Astrocyte (in vitro differentiated cells and primary cell): ENCODE measurements around the gene SGPL1. TPM values are rescaled to one million over a fixed set of nuclear protein-coding genes. Genes with fewer than 3 reads are reported as not detected.

Experiments
- DNase-seq: peaks from one replicate; pipeline ENCODE4 v3.0.0-alpha.2; 2010; ENCODE audit warnings: low read depth
- FAIRE-seq: peaks from 2 replicates; lab custom pipeline; 2011; peaks lifted over from hg19 to GRCh38; lab: Jason Lieb, UNC
- H2AFZ ChIP-seq: 2 replicates; pipeline ENCODE4 v1.6.0; 2012; ENCODE audit warnings: low read depth, low read length, inconsistent platforms
- H3K27ac ChIP-seq: 2 replicates; pipeline ENCODE4 v1.5.1; 2011; ENCODE audit warnings: low read depth, low read length, inconsistent platforms
- H3K27me3 ChIP-seq: 2 replicates; pipeline ENCODE4 v1.6.0; 2011; ENCODE audit warnings: low read length, inconsistent platforms; ENCODE audit not compliant: insufficient read depth
- H3K36me3 ChIP-seq: 2 replicates; pipeline ENCODE4 v1.5.1; 2011; ENCODE audit warnings: low read length, inconsistent platforms; ENCODE audit not compliant: insufficient read depth
- H3K4me1 ChIP-seq: 2 replicates; pipeline ENCODE4 v1.5.1; 2011; ENCODE audit warnings: low read length, inconsistent platforms; ENCODE audit not compliant: insufficient read depth
- H3K4me2 ChIP-seq: 2 replicates; pipeline ENCODE4 v1.6.0; 2012; ENCODE audit warnings: low read length, inconsistent platforms
- H3K4me3 ChIP-seq: 2 replicates; pipeline ENCODE4 v1.5.1; 2011; ENCODE audit warnings: low read depth, mild to moderate bottlenecking, low read length, inconsistent platforms; ENCODE audit not compliant: insufficient read depth
- H3K79me2 ChIP-seq: 2 replicates; pipeline ENCODE4 v1.6.0; 2012; ENCODE audit warnings: mild to moderate bottlenecking, low read length, inconsistent platforms; ENCODE audit not compliant: insufficient read depth
- H3K9ac ChIP-seq: 2 replicates; pipeline ENCODE4 v1.6.0; 2012; ENCODE audit warnings: mild to moderate bottlenecking, low read length, inconsistent platforms
- H3K9me3 ChIP-seq: 2 replicates; pipeline ENCODE4 v1.5.1; 2012; ENCODE audit warnings: low read depth, mild to moderate bottlenecking, low read length, inconsistent platforms; ENCODE audit not compliant: insufficient read depth
- H4K20me1 ChIP-seq: 2 replicates; pipeline ENCODE4 v1.6.0; 2012; ENCODE audit warnings: low read length, inconsistent platforms; ENCODE audit not compliant: insufficient read depth
- H3K27ac Mint-ChIP-seq: one replicate; pipeline ENCODE4 v1.8.0; 2021; ENCODE audit warnings: mild to moderate bottlenecking, mixed read lengths; ENCODE audit not compliant: unreplicated experiment
- H3K27me3 Mint-ChIP-seq: one replicate; pipeline ENCODE4 v1.8.0; 2021; ENCODE audit warnings: low read depth, mixed read lengths; ENCODE audit not compliant: unreplicated experiment
- H3K36me3 Mint-ChIP-seq: one replicate; pipeline ENCODE4 v1.8.0; 2021; ENCODE audit warnings: low read depth, mixed read lengths; ENCODE audit not compliant: unreplicated experiment
- H3K4me1 Mint-ChIP-seq: one replicate; pipeline ENCODE4 v1.8.0; 2021; ENCODE audit warnings: low read depth, mixed read lengths; ENCODE audit not compliant: unreplicated experiment
- H3K4me3 Mint-ChIP-seq: one replicate; pipeline ENCODE4 v1.8.0; 2021; ENCODE audit warnings: mild to moderate bottlenecking, moderate library complexity, mixed read lengths; ENCODE audit not compliant: unreplicated experiment
- H3K9me3 Mint-ChIP-seq: one replicate; pipeline ENCODE4 v1.8.0; 2021; ENCODE audit warnings: mild to moderate bottlenecking, mixed read lengths; ENCODE audit not compliant: unreplicated experiment
- EZH2 ChIP-seq: IDR thresholded peaks from 2 replicates; pipeline ENCODE4 v1.6.1; 2012; ENCODE audit warnings: mild to moderate bottlenecking, low read length, inconsistent platforms; ENCODE audit not compliant: insufficient read depth
- total RNA-seq: library from RNA; stranded (reverse); gene quantifications from 2 replicates; pipeline ENCODE4 v1.2.1, GENCODE V29; 2021
- TF ChIP-seq, protein P1 (sequence below): IDR thresholded peaks from 2 replicates; pipeline ENCODE4 v1.5.1; 2011; ENCODE audit warnings: low read depth, mild to moderate bottlenecking, inconsistent platforms, low read length, moderate library complexity; ENCODE audit not compliant: insufficient read depth

SGPL1 gene
- total RNA-seq, 1 donor from 2014 or later, result 101 TPM

GRCh38 chr10:70912556-70912955 lies 96.8 kb downstream of the SGPL1 start:
- Histone ChIP-seq H3K4me3 (no peak overlapping the region), H3K4me2 (no peak overlapping the region), H2AFZ (no peak overlapping the region), H3K27ac (no peak overlapping the region), H3K9me3 (no peaks in the 10 kb centered on the region), H3K36me3 (no peaks in the 10 kb centered on the region), H3K79me2 (no peaks in the 10 kb centered on the region), H4K20me1 (no peaks in the 10 kb centered on the region), H3K27me3 (peaks cover 33% of the 10 kb centered on the region), H3K9ac (no peak overlapping the region), H3K4me1 (no peaks in the 10 kb centered on the region)
- Mint-ChIP-seq H3K9me3 (no peaks in the 10 kb centered on the region), H3K27ac (no peak overlapping the region), H3K36me3 (no peaks in the 10 kb centered on the region), H3K4me1 (peaks cover 5% of the 10 kb centered on the region), H3K4me3 (no peak overlapping the region), H3K27me3 (peaks cover 79% of the 10 kb centered on the region)
- FAIRE-seq, result no peak
- DNase-seq, result no peak
- TF ChIP-seq, protein P1, sequence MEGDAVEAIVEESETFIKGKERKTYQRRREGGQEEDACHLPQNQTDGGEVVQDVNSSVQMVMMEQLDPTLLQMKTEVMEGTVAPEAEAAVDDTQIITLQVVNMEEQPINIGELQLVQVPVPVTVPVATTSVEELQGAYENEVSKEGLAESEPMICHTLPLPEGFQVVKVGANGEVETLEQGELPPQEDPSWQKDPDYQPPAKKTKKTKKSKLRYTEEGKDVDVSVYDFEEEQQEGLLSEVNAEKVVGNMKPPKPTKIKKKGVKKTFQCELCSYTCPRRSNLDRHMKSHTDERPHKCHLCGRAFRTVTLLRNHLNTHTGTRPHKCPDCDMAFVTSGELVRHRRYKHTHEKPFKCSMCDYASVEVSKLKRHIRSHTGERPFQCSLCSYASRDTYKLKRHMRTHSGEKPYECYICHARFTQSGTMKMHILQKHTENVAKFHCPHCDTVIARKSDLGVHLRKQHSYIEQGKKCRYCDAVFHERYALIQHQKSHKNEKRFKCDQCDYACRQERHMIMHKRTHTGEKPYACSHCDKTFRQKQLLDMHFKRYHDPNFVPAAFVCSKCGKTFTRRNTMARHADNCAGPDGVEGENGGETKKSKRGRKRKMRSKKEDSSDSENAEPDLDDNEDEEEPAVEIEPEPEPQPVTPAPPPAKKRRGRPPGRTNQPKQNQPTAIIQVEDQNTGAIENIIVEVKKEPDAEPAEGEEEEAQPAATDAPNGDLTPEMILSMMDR, result no peak
- TF ChIP-seq EZH2, result no peak

DNA sequence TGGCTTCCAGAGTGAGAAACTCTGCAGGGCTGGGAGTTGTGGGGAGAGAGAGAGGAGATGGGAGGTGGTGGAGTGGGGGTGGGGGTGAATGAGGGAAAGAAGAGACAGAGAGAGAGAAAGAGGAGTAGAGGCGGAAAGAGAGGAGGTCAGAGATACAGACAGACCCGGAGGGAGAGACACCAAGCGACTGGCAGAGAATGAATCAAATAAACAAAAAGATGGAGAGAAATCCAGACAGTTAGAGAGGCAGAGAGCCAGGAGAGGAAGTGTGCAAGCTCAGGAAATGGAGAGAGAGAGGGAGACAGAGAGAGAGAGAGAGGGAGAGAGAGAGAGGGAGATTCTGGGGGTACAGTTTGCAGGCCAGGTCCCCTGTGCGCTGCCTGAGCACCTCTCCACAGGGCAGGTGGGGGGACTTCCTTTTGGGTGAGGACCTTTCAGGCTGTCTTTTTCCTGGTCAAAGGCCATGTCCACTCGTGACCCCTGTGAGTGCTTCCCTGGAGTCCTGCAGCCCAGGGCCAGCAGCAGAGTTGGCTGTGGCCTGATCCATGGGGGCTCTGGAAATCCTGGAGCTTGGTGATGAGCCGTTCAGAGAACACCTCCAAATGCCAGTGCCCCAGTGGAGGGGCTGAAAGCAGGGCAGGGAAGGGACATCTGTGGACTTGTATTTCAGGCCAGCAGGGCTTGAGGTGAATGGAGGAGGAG lies 97.6 kb downstream of the SGPL1 start:
- no peak overlapping the region for H3K4me3 ChIP-seq
- H3K27ac ChIP-seq, result no peak overlapping the region
- no peaks in the 10 kb centered on the region for H4K20me1 ChIP-seq
- Mint-ChIP-seq H3K9me3 (no peaks in the 10 kb centered on the region), H3K4me3 (no peak overlapping the region), H3K27ac (no peak overlapping the region), H3K36me3 (no peaks in the 10 kb centered on the region), H3K4me1 (no peaks in the 10 kb centered on the region), H3K27me3 (peaks cover 79% of the 10 kb centered on the region)
- no peak for FAIRE-seq
- H3K9ac ChIP-seq, result no peak overlapping the region
- no peaks in the 10 kb centered on the region for H3K79me2 ChIP-seq
- peaks cover 41% of the 10 kb centered on the region for H3K27me3 ChIP-seq
- H3K4me2 ChIP-seq, result no peak overlapping the region
- TF ChIP-seq, protein P1, result no peak
- no peak for TF ChIP-seq EZH2
- H3K36me3 ChIP-seq, result no peaks in the 10 kb centered on the region
- H3K9me3 ChIP-seq, result no peaks in the 10 kb centered on the region
- no peaks in the 10 kb centered on the region for H3K4me1 ChIP-seq
- no peak for DNase-seq
- no peak overlapping the region for H2AFZ ChIP-seq

DNA sequence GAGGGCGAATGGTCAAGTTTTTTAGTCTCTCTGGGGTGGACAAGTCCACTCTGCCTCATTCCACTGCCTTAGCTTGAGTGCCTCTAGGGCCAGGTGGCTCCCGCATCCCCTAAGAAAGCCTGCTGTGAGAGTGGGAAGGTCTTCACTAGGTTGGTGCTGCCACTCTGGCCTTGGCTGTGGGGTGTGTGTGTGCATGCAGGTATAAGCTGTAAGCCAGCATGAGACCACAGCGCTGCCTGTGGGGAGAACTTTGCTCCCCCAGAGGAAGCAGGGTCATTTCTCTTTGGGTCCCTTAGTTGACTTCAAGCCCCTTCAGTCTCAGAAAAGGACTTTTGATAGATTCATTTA lies 98.1 kb downstream of the SGPL1 start:
- H2AFZ ChIP-seq, result no peak overlapping the region
- H3K36me3 Mint-ChIP-seq, result no peaks in the 10 kb centered on the region
- H3K4me3 Mint-ChIP-seq, result no peak overlapping the region
- H3K36me3 ChIP-seq, result no peaks in the 10 kb centered on the region
- H3K9ac ChIP-seq, result no peak overlapping the region
- no peaks in the 10 kb centered on the region for H3K9me3 Mint-ChIP-seq
- peaks cover 74% of the 10 kb centered on the region for H3K27me3 Mint-ChIP-seq
- no peak for DNase-seq
- H3K9me3 ChIP-seq, result no peaks in the 10 kb centered on the region
- TF ChIP-seq, protein P1, result no peak
- no peak for TF ChIP-seq EZH2
- H3K4me1 ChIP-seq, result no peaks in the 10 kb centered on the region
- no peak overlapping the region for H3K27ac Mint-ChIP-seq
- peaks cover 41% of the 10 kb centered on the region for H3K27me3 ChIP-seq
- no peaks in the 10 kb centered on the region for H3K4me1 Mint-ChIP-seq
- H3K4me3 ChIP-seq, result no peak overlapping the region
- H4K20me1 ChIP-seq, result no peaks in the 10 kb centered on the region
- FAIRE-seq, result no peak
- no peak overlapping the region for H3K4me2 ChIP-seq
- H3K79me2 ChIP-seq, result no peaks in the 10 kb centered on the region
- H3K27ac ChIP-seq, result no peak overlapping the region
